ENCODE data around the gene RORC.

DNA sequence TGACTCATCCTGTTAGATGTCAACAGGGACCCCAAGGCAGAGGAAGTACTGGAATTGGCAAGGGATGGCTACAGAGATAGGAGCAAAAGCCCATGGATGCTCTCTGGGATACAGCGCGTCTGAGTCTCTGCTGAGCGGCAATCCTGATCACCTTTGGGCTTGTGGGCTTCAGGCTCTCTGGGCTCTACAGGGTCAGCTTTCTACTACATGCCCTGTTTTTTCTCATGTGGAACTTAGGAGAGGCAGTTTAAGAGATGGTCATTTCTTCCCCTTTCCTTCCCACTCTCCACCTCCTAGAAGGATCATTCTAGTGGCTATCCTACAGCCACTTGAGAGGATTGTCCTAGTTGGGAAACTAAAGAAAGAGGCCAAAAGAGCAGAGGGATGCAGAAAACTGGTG, 27.7 kb downstream of the RORC start:
- TF ChIP-seq EZH2 (IDR thresholded peaks at IDR 0.05; ENCODE audit: insufficient read depth, poor library complexity, severe bottlenecking) (no peak), EZH2phosphoT487 (IDR thresholded peaks at IDR 0.05; ENCODE audit: insufficient read depth, low read depth) (no peak)

Measured in GM23248 (cell line).